Measurements from ENCODE around the gene B3GNT9.
A peak's percentile ranks its signal among the peaks of the same experiment; 100 is the strongest.

DNA sequence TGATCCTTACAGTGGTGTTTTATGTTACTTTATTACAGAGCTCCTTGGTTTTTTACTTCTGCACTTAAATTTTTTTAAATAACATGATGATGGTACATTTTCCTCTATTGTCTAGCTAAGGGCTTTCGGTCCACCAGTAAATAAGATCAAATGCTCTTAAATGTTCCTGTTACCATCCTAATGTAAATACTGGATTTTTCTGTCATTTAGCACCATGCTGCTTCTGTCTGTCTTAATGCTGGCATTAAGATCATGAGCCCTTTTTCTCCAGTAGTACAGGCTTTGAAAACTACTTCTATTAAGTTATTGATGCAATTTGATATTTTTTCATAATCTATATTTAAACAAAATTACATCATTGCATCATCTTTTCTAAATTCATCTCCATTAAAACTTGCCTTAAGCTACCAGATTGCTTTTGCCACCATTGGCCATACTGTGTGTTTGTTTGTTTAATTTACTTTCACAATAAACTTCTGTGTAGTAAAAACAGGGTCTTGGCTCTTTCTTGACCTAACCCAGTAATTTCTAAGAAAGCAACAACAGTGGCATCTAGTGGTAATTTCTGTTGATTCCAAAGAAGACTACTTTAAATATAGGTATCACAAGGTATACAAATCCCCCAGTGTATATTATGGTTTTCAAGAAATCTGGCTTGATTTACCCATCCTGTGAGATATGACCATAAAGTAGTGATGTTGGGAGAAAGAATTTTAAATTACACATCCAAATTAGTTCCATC lies 50.1 kb downstream of the B3GNT9 start:
- TF ChIP-seq, protein P1, sequence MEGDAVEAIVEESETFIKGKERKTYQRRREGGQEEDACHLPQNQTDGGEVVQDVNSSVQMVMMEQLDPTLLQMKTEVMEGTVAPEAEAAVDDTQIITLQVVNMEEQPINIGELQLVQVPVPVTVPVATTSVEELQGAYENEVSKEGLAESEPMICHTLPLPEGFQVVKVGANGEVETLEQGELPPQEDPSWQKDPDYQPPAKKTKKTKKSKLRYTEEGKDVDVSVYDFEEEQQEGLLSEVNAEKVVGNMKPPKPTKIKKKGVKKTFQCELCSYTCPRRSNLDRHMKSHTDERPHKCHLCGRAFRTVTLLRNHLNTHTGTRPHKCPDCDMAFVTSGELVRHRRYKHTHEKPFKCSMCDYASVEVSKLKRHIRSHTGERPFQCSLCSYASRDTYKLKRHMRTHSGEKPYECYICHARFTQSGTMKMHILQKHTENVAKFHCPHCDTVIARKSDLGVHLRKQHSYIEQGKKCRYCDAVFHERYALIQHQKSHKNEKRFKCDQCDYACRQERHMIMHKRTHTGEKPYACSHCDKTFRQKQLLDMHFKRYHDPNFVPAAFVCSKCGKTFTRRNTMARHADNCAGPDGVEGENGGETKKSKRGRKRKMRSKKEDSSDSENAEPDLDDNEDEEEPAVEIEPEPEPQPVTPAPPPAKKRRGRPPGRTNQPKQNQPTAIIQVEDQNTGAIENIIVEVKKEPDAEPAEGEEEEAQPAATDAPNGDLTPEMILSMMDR (IDR thresholded peaks at IDR 0.05): peak in 2 of 6 experiments; percentile 16 to 28
- TF ChIP-seq POLR2A (IDR thresholded peaks at IDR 0.05): no peak
